Measurements from ENCODE around the gene SEPHS2.
"Not testable (repeated sequence)": the region's sequence is repeated elsewhere in the genome, so short reads cannot be mapped to it uniquely, and the experiment has no call there.

Gene SEPHS2

DNA sequence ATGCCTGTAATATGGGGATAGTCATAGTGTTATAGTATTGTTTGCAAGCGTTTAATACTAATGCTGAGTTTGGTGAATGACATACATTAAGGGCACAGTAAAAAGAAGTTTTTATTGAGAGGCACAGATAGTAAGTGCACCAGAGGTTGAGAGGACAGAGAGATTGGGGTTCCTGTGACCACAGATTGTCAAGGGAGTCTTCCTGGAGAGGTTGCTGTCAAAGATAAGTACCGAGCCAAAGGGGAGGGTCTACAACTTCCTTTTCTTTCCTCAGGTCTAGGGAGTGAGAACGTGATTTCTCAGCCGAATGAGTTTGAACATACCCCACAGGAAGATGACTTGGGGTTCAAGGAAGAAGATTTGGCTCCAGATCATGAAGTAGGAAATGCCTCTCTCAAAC is 48.6 kb downstream of the SEPHS2 start:
- no peak for DNase-seq

- not testable (repeated sequence) for DNase-seq
These were observed 49.0 kb downstream of the SEPHS2 start for GRCh38 chr16:30396627-30397026.

DNA sequence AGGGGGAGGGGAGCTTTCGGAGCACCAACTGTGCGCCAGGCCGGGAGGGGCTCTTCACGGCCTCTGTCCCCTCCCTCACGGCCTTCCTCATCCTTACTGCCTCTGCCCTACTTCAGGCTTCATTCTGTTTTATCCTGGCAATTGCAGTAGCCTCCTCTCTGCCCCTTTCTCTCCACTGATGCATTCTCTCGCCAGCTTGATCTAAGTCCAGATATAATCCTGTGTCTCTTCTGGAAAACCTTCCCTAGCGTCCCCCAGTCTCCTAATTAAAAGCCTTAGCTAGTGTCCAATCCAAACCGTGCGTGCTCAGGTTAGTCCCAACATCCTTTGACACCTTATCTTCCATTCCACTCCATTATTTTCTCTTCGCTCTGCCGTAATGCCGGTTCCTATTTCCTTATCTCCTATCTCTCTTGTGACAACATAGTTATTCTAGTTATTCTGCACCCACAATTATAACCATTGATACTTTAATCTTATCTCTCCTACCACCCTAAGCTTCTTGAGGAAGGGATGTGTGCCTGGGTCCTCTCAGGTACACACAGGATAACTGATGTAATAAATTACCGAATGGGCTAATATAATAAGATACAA is 49.6 kb downstream of the SEPHS2 start:
- DNase-seq = no peak

DNA sequence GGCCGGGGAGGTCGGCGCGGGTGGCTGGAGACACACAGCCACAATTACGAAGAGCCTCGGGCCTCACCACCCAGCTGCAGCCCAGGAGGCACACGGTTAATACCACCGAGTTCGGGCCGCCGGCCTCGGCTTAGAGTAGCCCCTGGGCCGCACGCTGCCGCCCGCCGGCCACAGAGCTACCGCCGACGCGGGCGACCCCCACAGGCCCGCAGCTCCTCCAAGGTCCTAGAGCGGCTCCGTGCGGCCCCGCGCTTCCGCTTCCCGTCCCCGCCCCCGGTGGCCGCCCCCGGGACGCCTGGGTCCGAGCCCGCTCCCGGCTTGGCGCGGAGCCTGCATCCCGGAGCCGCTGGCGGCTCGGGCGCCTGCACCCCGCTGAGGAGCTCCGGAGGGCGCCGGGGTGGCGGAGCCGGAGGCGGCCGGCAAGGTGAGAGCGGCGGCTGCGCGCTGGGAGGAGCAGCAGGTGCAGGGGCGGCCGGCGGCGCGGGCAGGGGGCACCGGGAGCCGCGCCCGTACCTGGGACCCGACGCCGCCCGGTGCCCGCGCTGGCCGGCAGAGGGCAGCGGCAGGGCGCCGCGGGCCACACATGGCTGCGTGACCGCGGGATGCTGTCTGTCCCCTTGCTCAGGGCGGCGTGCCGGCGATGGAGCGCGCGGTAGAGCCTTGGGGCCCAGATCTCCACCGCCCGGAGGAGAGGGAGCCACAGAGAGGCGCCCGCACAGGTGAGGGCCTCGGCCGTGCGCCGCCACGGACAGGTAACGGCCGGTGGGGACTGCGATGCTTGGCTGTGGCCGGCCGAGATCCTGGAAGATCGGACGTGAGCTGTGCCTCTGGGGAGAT is 50.3 kb downstream of the SEPHS2 start, which contains the start of gene ZNF48:
ZNF48 (plus strand) TSS at position 266 of the 837 bp plus-strand sequence; CDS start at position 641, 375 bp downstream.
- DNase-seq = peak; percentile 95

DNA sequence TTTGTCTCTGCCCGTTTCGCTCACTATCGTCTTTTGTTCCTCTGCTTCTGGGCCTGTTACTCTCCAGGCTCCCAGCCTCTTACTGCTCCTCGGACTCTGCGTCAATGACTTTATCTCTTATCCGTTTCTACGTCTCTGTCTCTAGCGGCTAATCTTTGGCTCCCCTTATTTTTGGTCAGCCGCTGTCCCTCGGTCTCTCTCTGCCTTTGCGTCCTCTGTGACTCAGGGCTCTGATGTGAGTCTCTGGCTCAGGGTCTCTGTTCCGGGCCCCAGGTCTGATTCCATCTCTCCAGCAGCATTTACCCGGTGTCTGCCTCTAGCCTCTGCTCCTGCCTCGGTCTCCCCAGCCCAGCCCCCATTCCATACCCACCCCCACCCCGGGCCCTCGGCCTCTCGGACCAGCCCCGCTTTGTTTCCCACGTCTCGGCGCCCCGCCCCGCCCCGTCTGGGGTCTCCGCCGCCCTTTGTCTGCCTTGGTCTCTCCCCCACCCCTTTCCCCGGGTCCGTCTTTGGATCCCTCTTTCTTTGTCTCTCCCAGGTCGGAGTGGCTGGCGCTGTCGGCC is 51.0 kb downstream of the SEPHS2 start:
- DNase-seq = no peak
